DND-41 (cell line): ENCODE measurements around the gene TRPT1.
A peak's percentile ranks its signal among the peaks of the same experiment; 100 is the strongest.

ENCODE experiments used
- ATAC-seq: fragments of 200-7000 bp; cut with Tn5 transposase; 3 replicates; pipeline ENCODE4 v1.9.1; 2021; ENCODE audit warnings: low read depth; ENCODE audit not compliant: insufficient read depth
- DNase-seq: peaks from one replicate; pipeline ENCODE4 v3.0.0-alpha.2; 2020
- H2AFZ ChIP-seq: 2 replicates; pipeline ENCODE4 v1.6.0; 2012; ENCODE audit warnings: low read depth, low read length
- H3K27ac ChIP-seq: 2 replicates; pipeline ENCODE4 v1.5.1; 2012; ENCODE audit warnings: low read length, inconsistent platforms
- H3K27me3 ChIP-seq: fragments of 200-600 bp; sonication (generic); 2 replicates; pipeline ENCODE4 v1.6.0; 2012; ENCODE audit warnings: low read length, mild to moderate bottlenecking, inconsistent platforms; ENCODE audit not compliant: insufficient read depth, poor library complexity
- H3K36me3 ChIP-seq: 2 replicates; pipeline ENCODE4 v1.5.1; 2012; ENCODE audit warnings: low read length, inconsistent platforms; ENCODE audit not compliant: insufficient read depth
- H3K4me1 ChIP-seq: 2 replicates; pipeline ENCODE4 v1.5.1; 2012; ENCODE audit warnings: mild to moderate bottlenecking, low read length; ENCODE audit not compliant: insufficient read depth
- H3K4me2 ChIP-seq: 2 replicates; pipeline ENCODE4 v1.6.0; 2012; ENCODE audit warnings: mild to moderate bottlenecking, moderate library complexity, low read length, inconsistent platforms; ENCODE audit not compliant: insufficient read depth
- H3K4me3 ChIP-seq, 2 experiments: fragments of 200-600 bp in 1 of 2; shearing (Covaris generic) in 1 of 2; 2 replicates each; pipeline ENCODE4 v1.5.1; 2012 to 2016; ENCODE audit warnings: inconsistent platforms in 2 of 2, low read length in 2 of 2, mild to moderate bottlenecking in 2 of 2, low read depth in 1 of 2, moderate library complexity in 1 of 2
- H3K79me2 ChIP-seq: 2 replicates; pipeline ENCODE4 v1.6.0; 2012; ENCODE audit warnings: low read length, inconsistent platforms; ENCODE audit not compliant: insufficient read depth
- H3K9ac ChIP-seq: 2 replicates; pipeline ENCODE4 v1.6.0; 2012; ENCODE audit warnings: low read depth, mild to moderate bottlenecking, inconsistent platforms, low read length, moderate library complexity
- H3K9me3 ChIP-seq: 2 replicates; pipeline ENCODE4 v1.5.1; 2012; ENCODE audit warnings: low read length, moderate library complexity, mild to moderate bottlenecking, inconsistent platforms; ENCODE audit not compliant: insufficient read depth, severe bottlenecking
- H4K20me1 ChIP-seq: 2 replicates; pipeline ENCODE4 v1.6.0; 2012; ENCODE audit warnings: low read length; ENCODE audit not compliant: insufficient read depth
- CTCF ChIP-seq: IDR thresholded peaks from 2 replicates; pipeline ENCODE4 v1.5.1; 2012; ENCODE audit warnings: borderline replicate concordance, low read length, moderate library complexity, mild to moderate bottlenecking; ENCODE audit not compliant: poor library complexity, severe bottlenecking; ENCODE audit errors: extremely low read depth
- EZH2 ChIP-seq: IDR thresholded peaks from 3 replicates; pipeline ENCODE4 v1.6.1; 2012; ENCODE audit warnings: borderline replicate concordance, low read depth, mild to moderate bottlenecking, moderate library complexity, low read length, inconsistent platforms; ENCODE audit not compliant: severe bottlenecking

Gene TRPT1

GRCh38 chr11:64192434-64192833 is 33.6 kb downstream of the TRPT1 start:
- no peak overlapping the region for H2AFZ ChIP-seq
- ATAC-seq: no peak
- H3K9me3 ChIP-seq: no peaks in the 10 kb centered on the region
- H3K4me1 ChIP-seq: peaks cover 8% of the 10 kb centered on the region; the same call in 1 of the 2 replicates
- H4K20me1 ChIP-seq: peaks cover 62% of the 10 kb centered on the region
- H3K4me3 ChIP-seq: no peak overlapping the region
- peaks cover 86% of the 10 kb centered on the region for H3K36me3 ChIP-seq
- DNase-seq: no peak
- no peak overlapping the region for H3K9ac ChIP-seq
- peaks cover 19% of the 10 kb centered on the region for H3K79me2 ChIP-seq
- TF ChIP-seq CTCF (no peak), EZH2 (no peak)
- H3K4me2 ChIP-seq: no peak overlapping the region
- no peak overlapping the region for H3K27ac ChIP-seq
- no peaks in the 10 kb centered on the region for H3K27me3 ChIP-seq

- Histone ChIP-seq H3K9ac (no peak overlapping the region), H4K20me1 (peaks cover 23% of the 10 kb centered on the region), H3K9me3 (no peaks in the 10 kb centered on the region), H3K4me1 (peaks cover 31% of the 10 kb centered on the region), H3K27ac (no peak overlapping the region), H3K4me2 (no peak overlapping the region), H3K79me2 (peaks cover 21% of the 10 kb centered on the region), H3K36me3 (peaks cover 32% of the 10 kb centered on the region), H3K4me3 (no peak overlapping the region), H2AFZ (no peak overlapping the region), H3K27me3 (no peaks in the 10 kb centered on the region)
- DNase-seq: peak; percentile 29
- no peak for ATAC-seq
- no peak for TF ChIP-seq CTCF
- no peak for TF ChIP-seq EZH2
Measured at GRCh38 chr11:64186492-64187165, 39.4 kb downstream of the TRPT1 start.

- Histone ChIP-seq H3K79me2 (peaks cover 23% of the 10 kb centered on the region), H3K27me3 (no peaks in the 10 kb centered on the region), H3K9me3 (no peaks in the 10 kb centered on the region), H4K20me1 (peaks cover 18% of the 10 kb centered on the region), H3K4me2 (peak within 1 kb of the TSS; percentile 95), H3K36me3 (peaks cover 29% of the 10 kb centered on the region), H3K9ac (peak within 1 kb of the TSS; percentile 90), H2AFZ (peak within 1 kb of the TSS; percentile 88), H3K27ac (peak within 1 kb of the TSS; percentile 84), H3K4me1 (peaks cover 34% of the 10 kb centered on the region), H3K4me3 (peak within 1 kb of the TSS; percentile 66 to 86)
- peak; percentile 63 for TF ChIP-seq CTCF
- TF ChIP-seq EZH2: no peak
- peak; percentile 100 for DNase-seq
- ATAC-seq: peak; percentile 92
Measured at GRCh38 chr11:64185693-64186491, 40.1 kb downstream of the TRPT1 start, which contains the start of gene STIP1. Gene STIP1 (plus strand): TSS chr11:64186171. CDS start chr11:64186262, 91 bp downstream.
